GM13976 (cell line): Measurements from ENCODE around the gene KLHL5.

Source experiments
- DNase-seq: peaks from one replicate; pipeline ENCODE4 v3.0.0; 2012; ENCODE audit warnings: low spot score
- CTCF ChIP-seq: IDR thresholded peaks from 2 replicates; pipeline ENCODE4 v1.5.1; 2012; ENCODE audit warnings: borderline replicate concordance, mild to moderate bottlenecking; ENCODE audit not compliant: insufficient read depth; ENCODE audit errors: extremely low read depth, missing control alignments, control extremely low read depth
- in situ Hi-C: fragments of 300-500 bp; cut with MboI; formaldehyde crosslinking; loops from one replicate; pipeline ENCODE4 v1.12.0; 2022; ENCODE audit warnings: low sequenced_read_pairs, mixed read lengths, inconsistent platforms; ENCODE audit not compliant: unreplicated experiment

The KLHL5 gene

GRCh38 chr4:39047681-39048080 is 14.4 kb upstream of the KLHL5 start:
- in situ Hi-C loops, result no loop called here
- DNase-seq, result no peak
- no peak for TF ChIP-seq CTCF

- TF ChIP-seq CTCF, result no peak
- DNase-seq, result no peak
- in situ Hi-C loops, result no loop called here
These were observed 13.7 kb upstream of the KLHL5 start for GRCh38 chr4:39048311-39048710.

GRCh38 chr4:39050590-39050989 is 11.4 kb upstream of the KLHL5 start:
- no peak for DNase-seq
- in situ Hi-C loops, result no loop called here
- no peak for TF ChIP-seq CTCF

- TF ChIP-seq CTCF, result no peak
- in situ Hi-C loops, result no loop called here
- DNase-seq, result no peak
These were observed 10.5 kb upstream of the KLHL5 start for GRCh38 chr4:39051492-39051891.

- DNase-seq, result no peak
- in situ Hi-C loops, result no loop called here
- no peak for TF ChIP-seq CTCF
These were observed 8.0 kb upstream of the KLHL5 start for GRCh38 chr4:39053983-39054382.

- DNase-seq, result no peak
- TF ChIP-seq CTCF, result no peak
- in situ Hi-C loops, result no loop called here
These were observed 7.5 kb upstream of the KLHL5 start for GRCh38 chr4:39054497-39054896.

- in situ Hi-C loops, result no loop called here
- no peak for TF ChIP-seq CTCF
- DNase-seq, result no peak
These were observed 6.0 kb upstream of the KLHL5 start for GRCh38 chr4:39056023-39056422.
